Erythroblast (primary cell): ENCODE measurements around the gene CNGA4.

ENCODE experiments used
- GATA1 ChIP-seq: IDR thresholded peaks from 2 replicates; pipeline ENCODE4 v1.6.1; 2011; ENCODE audit warnings: low read depth, mild to moderate bottlenecking, control low read depth, low read length, moderate library complexity
- POLR2A ChIP-seq: IDR thresholded peaks from 2 replicates; pipeline ENCODE4 v1.6.1; 2011; ENCODE audit warnings: mild to moderate bottlenecking, low read length

DNA sequence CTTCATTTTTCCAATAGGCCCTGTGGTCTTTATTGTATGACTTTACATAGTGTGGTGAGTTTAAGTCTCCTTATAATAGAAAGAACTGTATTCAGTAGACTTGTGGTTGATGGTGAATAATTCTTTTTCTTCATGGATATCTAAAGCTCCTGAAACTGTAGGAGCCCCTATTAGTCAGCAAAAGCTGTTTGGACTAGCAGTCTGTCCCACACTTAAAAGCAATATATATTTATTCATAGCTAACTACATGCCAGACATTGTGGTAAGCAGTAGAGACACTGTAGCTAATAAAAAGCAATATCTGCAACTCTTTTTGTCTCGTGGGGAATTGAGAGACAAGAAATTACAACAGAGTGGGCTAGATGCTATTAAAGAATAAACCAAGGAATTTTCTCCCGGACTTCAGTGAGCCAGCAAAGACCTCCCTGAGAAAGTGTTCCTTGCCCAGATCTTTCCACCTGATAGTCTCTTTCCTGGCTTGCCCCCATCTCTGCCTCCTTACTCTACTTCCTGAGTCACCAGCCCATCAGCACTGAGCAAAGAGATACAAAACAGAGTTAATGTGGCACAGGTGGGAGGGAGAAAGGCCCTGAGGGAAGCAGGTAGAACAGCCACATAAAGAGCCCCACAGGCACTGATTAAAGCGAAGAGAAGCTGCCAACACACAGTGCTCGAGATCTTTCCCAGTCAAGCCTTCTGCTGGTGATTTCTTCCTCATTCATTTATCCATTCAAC is 41.3 kb upstream of the CNGA4 start:
- TF ChIP-seq POLR2A = no peak
- TF ChIP-seq GATA1 = no peak
